Activated T-cell treated with anti-CD3 and anti-CD28 coated beads for 1 hour (primary cell): ENCODE data around the gene PSMG3.
A peak's percentile ranks its signal among the peaks of the same experiment; 100 is the strongest.
"Not testable (repeated sequence)": the region's sequence is repeated elsewhere in the genome, so short reads cannot be mapped to it uniquely, and the experiment has no call there.

Source experiments
- DNase-seq: peaks from one replicate; pipeline ENCODE4 v3.0.0-alpha.2; 2020; ENCODE audit warnings: low read depth

PSMG3 gene

GRCh38 chr7:1533547-1534329 lies 36.1 kb downstream of the PSMG3 start:
- DNase-seq = no peak

- DNase-seq = no peak
These were observed 36.6 kb downstream of the PSMG3 start for GRCh38 chr7:1533255-1533546.

GRCh38 chr7:1532456-1533254 lies 37.2 kb downstream of the PSMG3 start:
- DNase-seq = peak; percentile 46

- no peak for DNase-seq
These were observed 37.8 kb downstream of the PSMG3 start for GRCh38 chr7:1531979-1532455.

- no peak for DNase-seq
These were observed 38.4 kb downstream of the PSMG3 start for GRCh38 chr7:1531263-1531978.

- peak; percentile 22 for DNase-seq
These were observed 38.9 kb downstream of the PSMG3 start for GRCh38 chr7:1530946-1531262.

- no peak for DNase-seq
These were observed 40.3 kb downstream of the PSMG3 start for GRCh38 chr7:1529383-1530116.

- DNase-seq = no peak
These were observed 43.5 kb downstream of the PSMG3 start for GRCh38 chr7:1526271-1526754.

- no peak for DNase-seq
These were observed 44.4 kb downstream of the PSMG3 start for GRCh38 chr7:1525409-1525808.

- no peak for DNase-seq
These were observed 46.0 kb downstream of the PSMG3 start for GRCh38 chr7:1523844-1524243.

GRCh38 chr7:1523208-1523607 lies 46.6 kb downstream of the PSMG3 start:
- no peak for DNase-seq

- no peak for DNase-seq
These were observed 48.4 kb downstream of the PSMG3 start for GRCh38 chr7:1521456-1521855.

- DNase-seq = no peak
These were observed 49.1 kb downstream of the PSMG3 start for GRCh38 chr7:1520539-1521234.

GRCh38 chr7:1519322-1519922 lies 50.4 kb downstream of the PSMG3 start:
- not testable (repeated sequence) for DNase-seq
